NCI-H2196 (cell line): Measurements from ENCODE around the gene ATP6V0D1.
"Not testable (repeated sequence)": the region's sequence is repeated elsewhere in the genome, so short reads cannot be mapped to it uniquely, and the experiment has no call there.

Experiments
- DNase-seq: peaks from one replicate; lab custom pipeline; 2025; ENCODE audit not compliant: unreplicated experiment; lab: John Stamatoyannopoulos, UW

The ATP6V0D1 gene

GRCh38 chr16:67504031-67505021 lies 23.4 kb upstream of the ATP6V0D1 start:
- DNase-seq = no peak

GRCh38 chr16:67499106-67499505 lies 18.1 kb upstream of the ATP6V0D1 start:
- DNase-seq = no peak

GRCh38 chr16:67490335-67491096 lies 9.6 kb upstream of the ATP6V0D1 start:
- no peak for DNase-seq

GRCh38 chr16:67489401-67490083 lies 8.6 kb upstream of the ATP6V0D1 start:
- DNase-seq = no peak

GRCh38 chr16:67487561-67487960 lies 6.6 kb upstream of the ATP6V0D1 start:
- not testable (repeated sequence) for DNase-seq

GRCh38 chr16:67486805-67487204 lies 5.8 kb upstream of the ATP6V0D1 start:
- DNase-seq = no peak

- no peak for DNase-seq
These were observed 3.0 kb upstream of the ATP6V0D1 start for GRCh38 chr16:67483731-67484525.

GRCh38 chr16:67483150-67483549 lies 2.2 kb upstream of the ATP6V0D1 start, which contains the start of gene AGRP:
Gene AGRP, minus strand, starts transcription at chr16:67483547. Its CDS starts 149 bp downstream, at chr16:67483398.
- DNase-seq = no peak

GRCh38 chr16:67482233-67482924 lies 1.4 kb upstream of the ATP6V0D1 start:
- DNase-seq = no peak

- no peak for DNase-seq
These were observed 740 bp upstream of the ATP6V0D1 start for GRCh38 chr16:67481561-67482232.

- no peak for DNase-seq
These were observed 2.9 kb downstream of the ATP6V0D1 start for GRCh38 chr16:67477960-67478554.

- no peak for DNase-seq
These were observed 6.2 kb downstream of the ATP6V0D1 start for GRCh38 chr16:67474551-67475455.

- DNase-seq = no peak
These were observed 9.1 kb downstream of the ATP6V0D1 start for GRCh38 chr16:67471758-67472384.

- DNase-seq = peak; percentile 80
These were observed 10.6 kb downstream of the ATP6V0D1 start for GRCh38 chr16:67470359-67470758.

GRCh38 chr16:67468731-67469130 lies 12.2 kb downstream of the ATP6V0D1 start:
- DNase-seq = no peak

GRCh38 chr16:67466581-67466980 lies 14.4 kb downstream of the ATP6V0D1 start:
- DNase-seq = no peak

- DNase-seq = no peak
These were observed 16.4 kb downstream of the ATP6V0D1 start for GRCh38 chr16:67464565-67464964.
